Ovary (tissue), 9 donors: Measurements from ENCODE around the gene SMAP1. TPM values are rescaled to one million over a fixed set of nuclear protein-coding genes. Genes with fewer than 3 reads are reported as not detected.

Experiments
- DNase-seq, 5 donors: peaks; one replicate each; pipeline ENCODE4 v3.0.0-alpha.2; 2019 to 2020
- H3K27ac ChIP-seq, 2 donors: fragments of 200-600 bp; one replicate each; pipeline versions ENCODE4 v1.5.1 to v1.8.0; 2019 to 2022
- H3K27me3 ChIP-seq: fragments of 200-600 bp; one replicate; pipeline ENCODE4 v1.8.0; 2022
- H3K36me3 ChIP-seq: fragments of 200-600 bp; sonication (generic); one replicate; pipeline ENCODE4 v1.5.1; 2019
- H3K4me1 ChIP-seq: one replicate; pipeline ENCODE4 v1.8.1; 2013; ENCODE audit warnings: mild to moderate bottlenecking, moderate library complexity; ENCODE audit not compliant: insufficient read depth
- H3K4me3 ChIP-seq: fragments of 200-600 bp; sonication (generic); one replicate; pipeline ENCODE4 v1.5.1; 2017
- H3K9me3 ChIP-seq, 2 donors: fragments of 200-600 bp in 1 of 2; sonication (generic) in 1 of 2; one replicate each; pipeline versions ENCODE4 v1.5.1 to v1.8.1; 2013 to 2019; ENCODE audit warnings: mild to moderate bottlenecking in 1 of 2, moderate library complexity in 1 of 2
- CTCF ChIP-seq, 3 donors: fragments of 450-650 bp in 2 of 3; fragments of 200-600 bp in 1 of 3; IDR thresholded peaks; one replicate each; pipeline versions ENCODE4 v1.5.1 to v1.8.0; 2016 to 2022; ENCODE audit warnings: antibody characterized with exemption in 3 of 3, mild to moderate bottlenecking in 1 of 3
- EP300 ChIP-seq: sonication (generic); formaldehyde crosslinking; IDR thresholded peaks from one replicate; pipeline ENCODE4 v1.6.1; 2017; ENCODE audit warnings: antibody characterized with exemption
- POLR2A ChIP-seq: fragments of 450-650 bp; IDR thresholded peaks from one replicate; pipeline ENCODE4 v1.6.1; 2017; ENCODE audit warnings: antibody characterized with exemption, mild to moderate bottlenecking, moderate library complexity
- WGBS, 3 donors: extraction: QIAGEN DNeasy Blood & Tissue Kit in 1 of 3; methylation state at CpG; one replicate each; pipeline versions ENCODE4 v1.1.5 to v1.1.7; 2013 to 2017; 5-methylcytosine and 5-hydroxymethylcytosine counted together
- intact Hi-C, 4 donors: fragments of 100-400 bp; cut with DNase I; formaldehyde crosslinking; loops; one replicate each; pipeline versions ENCODE4 v1.11.0 to v1.15.1; 2022 to 2023
- polyA plus RNA-seq, 2 donors: library from polyadenylated mRNA; stranded (reverse); fragments of 200-250 nt in 1 of 2; fragments of 350-450 nt in 1 of 2; fragmentation: Illumina TruSeq in 1 of 2; extraction: RNeasy Lipid Tissue Mini Kit (QIAGEN cat#74804) in 1 of 2; gene quantifications; one replicate each; pipeline ENCODE4 v1.2.3, GENCODE V29; 2013 to 2014
- total RNA-seq, 7 donors: library from RNA; depleted of rRNA in 2 of 7; stranded (reverse); fragments of >200 nt in 2 of 7; fragmentation: NEBNext Ultra II Directional in 3 of 7; extraction: Animal tissue kit (Norgen Biotek cat#: 25700) in 3 of 7; gene quantifications; one replicate each; pipeline versions ENCODE4 v1.1.0 to v1.2.4, GENCODE V29; 2016 to 2023
- donor health status: DM: no; HTN: no; CAD: no; lungs with moderate emphysema.
- donor health status: DM: no; HTN: no; CAD: no.
- donor health status: Bipolar disorder and iron deficiency.
- donor health status: DM: yes; HTN: yes; CAD: no.
- donor health status: DM: no; HTN: no; CAD: no.
- donor health status: DM: yes; HTN: yes; CAD: no.

SMAP1 gene
- total and polyA plus RNA-seq, 9 donors = 10.8 to 34.1 (median 18.6) TPM

- H3K27me3 ChIP-seq = no peaks in the 10 kb centered on the region
- intact Hi-C loops = no loop called here
- no peak for TF ChIP-seq EP300
- TF ChIP-seq POLR2A = no peak
- no peak for TF ChIP-seq CTCF (IDR thresholded peaks at IDR 0.05)
- no peaks in the 10 kb centered on the region for H3K9me3 ChIP-seq
- no peak overlapping the region for H3K27ac ChIP-seq
- WGBS, 3 donors = 83 to 89% (median 89%) methylated on average over 3 of the region's 3 CpGs
- no peak for DNase-seq
- no peaks in the 10 kb centered on the region for H3K36me3 ChIP-seq
- H3K4me1 ChIP-seq = no peaks in the 10 kb centered on the region
- H3K4me3 ChIP-seq = no peak overlapping the region
These were observed 58.2 kb downstream of the SMAP1 start for GRCh38 chr6:70725817-70726415.

GRCh38 chr6:70734381-70734780 is 66.7 kb downstream of the SMAP1 start:
- intact Hi-C loops = loop anchor here in 1 of 4 donors (10.0 kb wide), 1 partner anchor 1630 kb away; no protein-coding TSS in a partner anchor
- WGBS, 3 donors = 96 to 97% (median 96%) methylated on average over 10 of the region's 10 CpGs
- TF ChIP-seq CTCF (IDR thresholded peaks at IDR 0.05) (no peak), EP300 (no peak), POLR2A (no peak)

GRCh38 chr6:70734979-70735378 is 67.3 kb downstream of the SMAP1 start:
- no peak for DNase-seq
- Histone ChIP-seq H3K9me3 (no peaks in the 10 kb centered on the region), H3K27me3 (no peaks in the 10 kb centered on the region), H3K27ac (no peak overlapping the region), H3K4me1 (no peaks in the 10 kb centered on the region), H3K4me3 (no peak overlapping the region), H3K36me3 (no peaks in the 10 kb centered on the region)
- WGBS, 3 donors = 40 to 54% (median 49%) methylated on average over 1 of the region's 1 CpG
- intact Hi-C loops = loop anchor here in 1 of 4 donors (10.0 kb wide), 1 partner anchor 1630 kb away; no protein-coding TSS in a partner anchor
- TF ChIP-seq POLR2A = no peak
- TF ChIP-seq CTCF (IDR thresholded peaks at IDR 0.05) = no peak
- TF ChIP-seq EP300 = no peak

More at GRCh38 chr6:70734381-70734780, 66.7 kb downstream of the SMAP1 start:
- H3K27me3 ChIP-seq = no peaks in the 10 kb centered on the region
- no peak overlapping the region for H3K4me3 ChIP-seq
- no peaks in the 10 kb centered on the region for H3K36me3 ChIP-seq
- no peaks in the 10 kb centered on the region for H3K9me3 ChIP-seq
- H3K27ac ChIP-seq = no peak overlapping the region
- H3K4me1 ChIP-seq = no peaks in the 10 kb centered on the region
- DNase-seq = no peak

- H3K27ac ChIP-seq = no peak overlapping the region
- no peaks in the 10 kb centered on the region for H3K27me3 ChIP-seq
- H3K4me3 ChIP-seq = no peak overlapping the region
- no peaks in the 10 kb centered on the region for H3K9me3 ChIP-seq
- DNase-seq = no peak
- intact Hi-C loops = loop anchor here in 1 of 4 donors (10.0 kb wide), 1 partner anchor 1631 kb away; no protein-coding TSS in a partner anchor
- TF ChIP-seq CTCF (IDR thresholded peaks at IDR 0.05) = no peak
- no peak for TF ChIP-seq EP300
- no peak for TF ChIP-seq POLR2A
- no peaks in the 10 kb centered on the region for H3K36me3 ChIP-seq
- H3K4me1 ChIP-seq = no peaks in the 10 kb centered on the region
- WGBS, 3 donors = 66 to 75% (median 70%) methylated on average over 6 of the region's 6 CpGs
These were observed 67.8 kb downstream of the SMAP1 start for GRCh38 chr6:70735513-70735912.
